Naive B cell (primary cell): Measurements from ENCODE around the gene TXNRD2. TPM values are rescaled to one million over a fixed set of nuclear protein-coding genes. Genes with fewer than 3 reads are reported as not detected.

ENCODE experiments used
- ATAC-seq, 2 donors: fragments of 150-1000 bp; cut with Tn5 transposase; 2 replicates each; pipeline ENCODE4 v1.10.0; 2021; ENCODE audit warnings: low read depth in 2 of 2, mild to moderate bottlenecking in 2 of 2, moderate library complexity in 2 of 2
- DNase-seq: peaks from one replicate; pipeline ENCODE4 v3.0.0; 2022
- H3K27ac Mint-ChIP-seq, 6 donors: one replicate each; pipeline ENCODE4 v1.8.0; 2020 to 2022; ENCODE audit warnings: mild to moderate bottlenecking in 6 of 6, mixed read lengths in 6 of 6, moderate library complexity in 5 of 6, inconsistent platforms in 2 of 6
- H3K27me3 Mint-ChIP-seq, 3 donors: one replicate each; pipeline ENCODE4 v1.8.0; 2021 to 2022; ENCODE audit warnings: mixed read lengths in 3 of 3, mild to moderate bottlenecking in 1 of 3
- H3K36me3 Mint-ChIP-seq, 2 donors: one replicate each; pipeline ENCODE4 v1.8.0; 2020 to 2022; ENCODE audit warnings: mixed read lengths in 2 of 2, inconsistent platforms in 1 of 2, mild to moderate bottlenecking in 1 of 2
- H3K4me1 Mint-ChIP-seq, 3 donors: one replicate each; pipeline ENCODE4 v1.8.0; 2020 to 2022; ENCODE audit warnings: mixed read lengths in 3 of 3, inconsistent platforms in 1 of 3, mild to moderate bottlenecking in 1 of 3, moderate library complexity in 1 of 3
- H3K4me3 Mint-ChIP-seq, 8 donors: one replicate each; pipeline ENCODE4 v1.8.0; 2020 to 2022; ENCODE audit warnings: mild to moderate bottlenecking in 8 of 8, mixed read lengths in 8 of 8, moderate library complexity in 8 of 8, inconsistent platforms in 2 of 8
- H3K9me3 Mint-ChIP-seq, 7 donors: one replicate each; pipeline ENCODE4 v1.8.0; 2020 to 2022; ENCODE audit warnings: mixed read lengths in 7 of 7, mild to moderate bottlenecking in 5 of 7, inconsistent platforms in 2 of 7, moderate library complexity in 1 of 7
- polyA plus RNA-seq, 6 donors: library from polyadenylated mRNA; unstranded; fragments of 300-500 nt; fragmentation: Illumina TruSeq; gene quantifications; one replicate each; pipeline ENCODE4 v1.2.3, GENCODE V29; 2021; ENCODE audit warnings: low read depth in 6 of 6

The TXNRD2 gene
- polyA plus RNA-seq, 6 donors from 2014 or later, result 8.1 to 14.7 (median 10.1) TPM

GRCh38 chr22:19960491-19961200 is 19.0 kb upstream of the TXNRD2 start:
- no peaks in the 10 kb centered on the region for H3K9me3 Mint-ChIP-seq
- ATAC-seq, result no peak
- H3K36me3 Mint-ChIP-seq, result no peaks in the 10 kb centered on the region
- H3K4me1 Mint-ChIP-seq, result peaks cover 7 to 20% (median 7%) of the 10 kb centered on the region in 3 donors
- peak overlapping the region in 1 of 6 donors; percentile 14 for H3K27ac Mint-ChIP-seq
- H3K4me3 Mint-ChIP-seq, result no peak overlapping the region
- H3K27me3 Mint-ChIP-seq, result no peaks in the 10 kb centered on the region
- no peak for DNase-seq

- no peak for DNase-seq
Observed at GRCh38 chr22:19959587-19960490, 18.2 kb upstream of the TXNRD2 start.

GRCh38 chr22:19959043-19959586 is 17.5 kb upstream of the TXNRD2 start:
- ATAC-seq (no peak), DNase-seq (no peak)
- Mint-ChIP-seq H3K36me3 (no peaks in the 10 kb centered on the region), H3K27ac (no peak overlapping the region), H3K9me3 (no peaks in the 10 kb centered on the region), H3K4me3 (no peak overlapping the region), H3K27me3 (no peaks in the 10 kb centered on the region), H3K4me1 (peaks cover 11 to 25% (median 17%) of the 10 kb centered on the region in 3 donors)

More at GRCh38 chr22:19959587-19960490, 18.2 kb upstream of the TXNRD2 start:
- H3K27me3 Mint-ChIP-seq, result no peaks in the 10 kb centered on the region
- no peaks in the 10 kb centered on the region for H3K36me3 Mint-ChIP-seq
- H3K4me3 Mint-ChIP-seq, result no peak overlapping the region
- no peak for ATAC-seq
- H3K9me3 Mint-ChIP-seq, result no peaks in the 10 kb centered on the region
- peak overlapping the region in 1 of 6 donors; percentile 14 for H3K27ac Mint-ChIP-seq
- H3K4me1 Mint-ChIP-seq, result peaks cover 9 to 20% (median 11%) of the 10 kb centered on the region in 3 donors

GRCh38 chr22:19958083-19959042 is 16.7 kb upstream of the TXNRD2 start:
- H3K27me3 Mint-ChIP-seq, result no peaks in the 10 kb centered on the region
- no peaks in the 10 kb centered on the region for H3K36me3 Mint-ChIP-seq
- H3K4me1 Mint-ChIP-seq, result peaks cover 18 to 33% (median 19%) of the 10 kb centered on the region in 3 donors
- ATAC-seq, result no peak
- DNase-seq, result no peak
- no peak overlapping the region for H3K4me3 Mint-ChIP-seq
- H3K9me3 Mint-ChIP-seq, result no peaks in the 10 kb centered on the region
- H3K27ac Mint-ChIP-seq, result no peak overlapping the region

- Mint-ChIP-seq H3K36me3 (no peaks in the 10 kb centered on the region), H3K27ac (peak overlapping the region in 1 of 6 donors; percentile 44), H3K27me3 (no peaks in the 10 kb centered on the region), H3K9me3 (no peaks in the 10 kb centered on the region), H3K4me1 (peaks cover 18 to 34% (median 19%) of the 10 kb centered on the region in 3 donors), H3K4me3 (no peak overlapping the region)
- DNase-seq (no peak), ATAC-seq (no peak)
Observed at GRCh38 chr22:19957445-19957844, 15.8 kb upstream of the TXNRD2 start.

GRCh38 chr22:19955241-19956128 is 13.9 kb upstream of the TXNRD2 start:
- Mint-ChIP-seq H3K9me3 (no peaks in the 10 kb centered on the region), H3K27me3 (no peaks in the 10 kb centered on the region), H3K4me1 (peaks cover 19 to 31% (median 20%) of the 10 kb centered on the region in 3 donors), H3K4me3 (no peak overlapping the region), H3K36me3 (no peaks in the 10 kb centered on the region), H3K27ac (peak overlapping the region in 2 of 6 donors; percentile 16 to 47)
- DNase-seq, result no peak
- no peak for ATAC-seq

- no peak for ATAC-seq
Observed at GRCh38 chr22:19951346-19951745, 9.7 kb upstream of the TXNRD2 start.

GRCh38 chr22:19948057-19948760 is 6.6 kb upstream of the TXNRD2 start:
- DNase-seq (no peak), ATAC-seq (no peak)
- Mint-ChIP-seq H3K4me3 (peak overlapping the region in 1 of 8 donors; percentile 21), H3K27ac (peak overlapping the region in 3 of 6 donors; percentile 36 to 58 (median 47)), H3K27me3 (no peaks in the 10 kb centered on the region), H3K9me3 (no peaks in the 10 kb centered on the region), H3K4me1 (peaks cover 24 to 44% (median 43%) of the 10 kb centered on the region in 3 donors), H3K36me3 (no peaks in the 10 kb centered on the region)

More at GRCh38 chr22:19951346-19951745, 9.7 kb upstream of the TXNRD2 start:
- Mint-ChIP-seq H3K27me3 (no peaks in the 10 kb centered on the region), H3K27ac (no peak overlapping the region), H3K36me3 (no peaks in the 10 kb centered on the region), H3K9me3 (no peaks in the 10 kb centered on the region), H3K4me1 (peaks cover 29 to 32% (median 29%) of the 10 kb centered on the region in 3 donors), H3K4me3 (peak overlapping the region in 1 of 8 donors; percentile 42)
- DNase-seq, result no peak

GRCh38 chr22:19943082-19944026 is 1.7 kb upstream of the TXNRD2 start:
- H3K4me3 Mint-ChIP-seq, result peak overlapping the region; percentile 91 to 97 (median 96)
- peaks cover 37 to 71% (median 62%) of the 10 kb centered on the region in 3 donors for H3K4me1 Mint-ChIP-seq
- ATAC-seq, result no peak
- H3K27me3 Mint-ChIP-seq, result no peaks in the 10 kb centered on the region
- H3K27ac Mint-ChIP-seq, result peak overlapping the region in 5 of 6 donors; percentile 52 to 97 (median 94)
- no peak for DNase-seq
- H3K36me3 Mint-ChIP-seq, result no peaks in the 10 kb centered on the region
- H3K9me3 Mint-ChIP-seq, result no peaks in the 10 kb centered on the region

GRCh38 chr22:19942157-19943081 is 801 bp upstream of the TXNRD2 start:
- ATAC-seq (peak; percentile 34 to 57), DNase-seq (peak; percentile 33)
- no peaks in the 10 kb centered on the region for H3K27me3 Mint-ChIP-seq
- H3K36me3 Mint-ChIP-seq, result no peaks in the 10 kb centered on the region
- peaks cover 36 to 67% (median 60%) of the 10 kb centered on the region in 3 donors for H3K4me1 Mint-ChIP-seq
- H3K27ac Mint-ChIP-seq, result peak overlapping the region; percentile 89 to 97 (median 96)
- peak overlapping the region; percentile 91 to 97 (median 96) for H3K4me3 Mint-ChIP-seq
- no peaks in the 10 kb centered on the region for H3K9me3 Mint-ChIP-seq
